HG03432 (cell line): ENCODE data around the gene RNLS.
A peak's percentile ranks its signal among the peaks of the same experiment; 100 is the strongest.

ENCODE experiments used
- ATAC-seq: cut with Tn5 transposase; IDR thresholded peaks from one replicate; pipeline ENCODE4 v1.9.1; 2021; ENCODE audit warnings: mild to moderate bottlenecking, moderate library complexity; ENCODE audit not compliant: unreplicated experiment

Gene RNLS

GRCh38 chr10:88582806-88583583 is at the start of gene RNLS:
RNLS (minus strand) TSS chr10:88583318.
- ATAC-seq, result peak; percentile 85

GRCh38 chr10:88624840-88625239 is 41.7 kb upstream of the RNLS start:
- no peak for ATAC-seq

- no peak for ATAC-seq
Measured at GRCh38 chr10:88623835-88624234, 40.7 kb upstream of the RNLS start.

GRCh38 chr10:88620441-88620840 is 37.3 kb upstream of the RNLS start:
- no peak for ATAC-seq

- ATAC-seq, result no peak
Measured at GRCh38 chr10:88618496-88618895, 35.4 kb upstream of the RNLS start.

- no peak for ATAC-seq
Measured at GRCh38 chr10:88617772-88618300, 34.7 kb upstream of the RNLS start.

GRCh38 chr10:88616250-88616977 is 33.3 kb upstream of the RNLS start:
- no peak for ATAC-seq

GRCh38 chr10:88608780-88609179 is 25.7 kb upstream of the RNLS start:
- ATAC-seq, result no peak

- ATAC-seq, result peak; percentile 61
Measured at GRCh38 chr10:88608052-88608732, 25.1 kb upstream of the RNLS start.

- ATAC-seq, result peak; percentile 89
Measured at GRCh38 chr10:88598055-88598454, 14.9 kb upstream of the RNLS start.

- no peak for ATAC-seq
Measured at GRCh38 chr10:88594482-88594881, 11.4 kb upstream of the RNLS start.

GRCh38 chr10:88592906-88593305 is 9.8 kb upstream of the RNLS start:
- ATAC-seq, result no peak

GRCh38 chr10:88592381-88592780 is 9.3 kb upstream of the RNLS start:
- ATAC-seq, result no peak

GRCh38 chr10:88586462-88586861 is 3.3 kb upstream of the RNLS start, which contains the start of gene LIPJ:
LIPJ (plus strand) TSS chr10:88586762; CDS start chr10:88590688, 3,926 bp downstream.
- no peak for ATAC-seq

- ATAC-seq, result no peak
Measured at GRCh38 chr10:88583584-88583957, 453 bp upstream of the RNLS start.

- no peak for ATAC-seq
Measured at GRCh38 chr10:88582411-88582805, 710 bp downstream of the RNLS start.

GRCh38 chr10:88565072-88565471 is 18.0 kb downstream of the RNLS start:
- ATAC-seq, result no peak

- no peak for ATAC-seq
Measured at GRCh38 chr10:88562152-88562551, 21.0 kb downstream of the RNLS start.

GRCh38 chr10:88557658-88558057 is 25.5 kb downstream of the RNLS start:
- no peak for ATAC-seq

GRCh38 chr10:88557256-88557655 is 25.9 kb downstream of the RNLS start:
- no peak for ATAC-seq

- ATAC-seq, result no peak
Measured at GRCh38 chr10:88555190-88555908, 27.8 kb downstream of the RNLS start.
